Fibroblast of skin of back (primary cell): ENCODE measurements around the gene ARID1A.
A peak's percentile ranks its signal among the peaks of the same experiment; 100 is the strongest.
"Not testable (repeated sequence)": the region's sequence is repeated elsewhere in the genome, so short reads cannot be mapped to it uniquely, and the experiment has no call there.

Source experiments
- DNase-seq: peaks from one replicate; pipeline ENCODE4 v3.0.0-alpha.2; 2013

ARID1A gene

DNA sequence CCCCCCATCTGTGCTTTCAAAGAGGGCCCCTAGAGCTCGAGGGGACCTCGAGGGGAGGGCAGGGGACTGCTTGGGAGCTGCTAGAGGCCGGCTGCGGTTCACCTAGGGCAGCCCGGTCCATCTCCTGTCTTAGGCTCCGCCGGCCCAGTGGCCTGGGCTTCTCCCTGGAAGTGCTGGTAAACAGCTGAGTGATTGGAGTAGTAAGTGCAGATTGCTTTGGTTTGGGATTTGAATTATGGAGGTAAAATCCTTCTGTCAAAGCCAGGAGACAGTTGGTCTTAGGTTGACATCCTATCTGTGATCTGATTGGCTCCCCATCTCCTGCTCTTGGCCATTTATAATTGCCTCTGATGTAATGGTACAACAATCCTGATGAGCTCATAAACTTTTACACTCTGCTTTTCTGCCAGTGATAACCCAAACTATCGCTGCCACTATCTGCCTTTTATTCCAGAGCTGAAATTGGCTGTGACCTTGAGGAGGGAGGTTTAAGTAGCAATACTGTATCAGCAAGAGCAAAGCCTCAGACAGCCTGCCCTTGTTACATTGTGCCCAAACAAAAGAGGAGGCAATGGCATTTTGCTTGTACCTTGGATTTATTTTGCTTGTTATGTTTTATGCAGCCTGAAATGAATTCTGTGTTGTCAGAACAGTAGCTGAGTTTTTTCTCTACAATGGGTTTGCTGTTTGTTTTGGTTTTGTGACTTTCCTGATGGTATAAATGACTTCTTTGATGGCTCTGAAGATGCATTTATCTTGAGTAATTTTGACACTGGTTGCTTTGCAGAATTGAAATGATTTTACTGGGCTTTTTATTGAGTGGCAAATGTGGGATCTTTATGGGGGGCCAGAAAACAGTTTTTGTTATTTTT lies 2.4 kb downstream of the ARID1A start:
- DNase-seq: peak; percentile 97

DNA sequence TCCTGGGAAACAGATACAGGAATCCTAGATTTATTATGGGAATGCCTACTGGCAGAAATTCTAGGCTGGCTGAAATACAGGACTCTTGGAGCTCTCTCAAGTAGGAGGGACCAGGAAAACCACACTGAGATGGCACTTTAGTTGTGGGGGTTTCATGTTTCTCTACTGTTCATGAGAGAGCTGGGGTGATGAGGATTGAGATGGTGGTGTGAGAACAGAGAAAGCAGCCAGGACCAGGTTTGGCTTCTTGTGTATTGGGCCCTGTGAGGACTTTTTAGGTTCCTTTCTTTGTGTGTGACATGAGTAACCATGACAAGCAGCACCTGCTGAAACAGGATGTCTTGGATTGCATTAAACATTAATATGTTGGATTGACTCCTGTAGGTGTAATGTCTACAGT lies 4.9 kb downstream of the ARID1A start:
- peak; percentile 40 for DNase-seq

DNA sequence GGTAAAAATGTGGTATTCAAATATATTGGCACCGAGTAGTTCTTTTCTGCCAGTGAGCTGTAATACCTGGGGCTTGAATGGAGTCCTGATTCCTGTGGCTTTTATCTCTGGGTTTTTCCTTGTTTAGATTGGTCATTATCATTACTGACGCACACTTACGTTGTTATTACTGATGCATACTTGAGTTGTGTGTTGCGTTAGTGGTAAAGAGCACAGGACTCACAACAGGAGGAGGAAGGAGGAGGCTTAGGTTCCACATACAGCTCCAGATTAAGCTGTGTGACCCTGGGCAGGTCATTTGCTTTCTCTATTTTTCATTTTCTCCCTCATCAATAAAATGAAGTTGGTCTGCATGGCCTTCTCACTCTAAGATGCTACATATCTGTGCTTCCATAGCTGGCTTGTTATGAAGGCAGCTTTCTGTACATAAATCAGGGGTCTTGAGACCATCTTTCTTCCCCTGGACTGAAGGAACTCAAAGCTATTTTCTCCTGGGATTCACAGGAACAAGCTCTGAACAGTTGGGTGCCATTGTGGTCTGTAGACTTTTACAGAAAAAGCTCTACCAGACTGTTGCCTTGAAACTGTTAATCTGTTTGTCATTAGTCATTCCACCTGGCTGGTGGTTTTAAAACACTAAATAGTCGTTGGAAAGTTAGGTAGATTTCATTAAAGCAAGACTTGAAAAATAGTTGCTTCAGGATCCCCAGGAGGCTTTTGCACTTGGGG lies 5.6 kb downstream of the ARID1A start:
- DNase-seq: no peak

DNA sequence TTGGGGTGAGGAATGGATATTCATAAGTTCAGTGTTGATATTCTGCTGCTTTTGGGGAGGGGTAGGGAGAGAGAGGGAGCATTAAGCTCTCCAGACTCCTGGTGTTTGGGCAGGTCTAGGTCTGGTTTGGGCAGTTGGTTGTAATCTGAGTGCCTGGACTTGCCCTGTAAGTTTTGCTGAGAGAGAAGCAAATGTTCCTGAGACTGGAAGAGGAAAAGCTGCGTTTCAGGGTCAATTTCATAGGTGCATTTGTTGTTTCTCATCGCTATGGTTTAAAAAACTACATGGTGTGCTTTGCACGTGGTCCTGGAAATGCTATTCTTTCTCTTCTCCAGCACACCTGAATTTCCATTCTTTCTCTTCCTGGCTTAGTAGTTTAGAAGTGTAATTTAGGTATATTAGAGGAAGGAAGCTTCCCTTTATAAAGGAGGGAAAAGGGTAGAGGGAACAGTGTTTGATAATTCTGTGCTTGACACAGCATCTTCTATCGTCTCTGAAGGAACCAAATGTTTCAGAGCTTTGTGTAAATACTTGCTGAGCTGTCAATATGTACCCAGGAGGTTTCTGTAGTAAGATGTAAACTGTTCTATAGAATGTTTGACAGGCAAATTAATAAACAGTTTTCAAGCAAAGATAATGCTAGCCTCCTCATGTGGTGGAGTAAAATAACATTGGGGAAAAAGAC lies 6.3 kb downstream of the ARID1A start:
- DNase-seq: no peak

DNA sequence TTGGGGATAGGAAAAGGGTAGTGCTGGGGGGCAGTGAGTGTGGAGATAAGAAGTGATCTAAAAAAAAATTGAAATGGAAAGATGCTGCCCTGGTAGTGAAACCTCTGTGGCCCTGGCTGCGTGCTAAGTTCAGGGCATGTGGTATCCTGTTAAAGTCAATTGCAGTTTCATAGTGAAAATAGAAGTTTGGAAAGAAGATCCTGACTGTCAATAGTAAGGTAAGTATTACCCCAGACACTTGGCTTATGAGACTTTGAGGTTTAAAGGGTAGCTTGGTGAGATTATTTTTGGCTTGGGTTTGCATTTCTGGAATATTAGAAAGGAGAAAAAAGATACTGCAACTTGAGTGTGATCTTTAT lies 6.8 kb downstream of the ARID1A start:
- DNase-seq: no peak

DNA sequence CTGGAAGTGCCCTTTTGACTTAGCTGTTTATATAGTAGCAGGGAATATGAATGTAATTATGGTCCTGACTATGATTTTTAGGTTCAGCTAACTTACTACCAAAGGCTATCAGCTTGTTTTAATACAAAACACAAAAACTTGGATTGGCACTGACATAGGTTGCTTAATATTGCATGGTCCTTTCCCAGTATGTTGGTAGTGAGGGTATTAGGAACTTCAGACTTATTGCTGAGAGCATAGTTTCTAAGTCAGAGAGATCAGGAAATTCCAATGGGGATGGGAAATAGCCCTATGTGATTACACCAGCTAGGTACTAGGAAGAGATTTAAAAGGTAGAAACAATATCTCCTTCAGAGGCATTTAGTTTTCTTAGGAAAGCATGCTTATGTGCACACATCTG lies 7.7 kb downstream of the ARID1A start:
- no peak for DNase-seq

DNA sequence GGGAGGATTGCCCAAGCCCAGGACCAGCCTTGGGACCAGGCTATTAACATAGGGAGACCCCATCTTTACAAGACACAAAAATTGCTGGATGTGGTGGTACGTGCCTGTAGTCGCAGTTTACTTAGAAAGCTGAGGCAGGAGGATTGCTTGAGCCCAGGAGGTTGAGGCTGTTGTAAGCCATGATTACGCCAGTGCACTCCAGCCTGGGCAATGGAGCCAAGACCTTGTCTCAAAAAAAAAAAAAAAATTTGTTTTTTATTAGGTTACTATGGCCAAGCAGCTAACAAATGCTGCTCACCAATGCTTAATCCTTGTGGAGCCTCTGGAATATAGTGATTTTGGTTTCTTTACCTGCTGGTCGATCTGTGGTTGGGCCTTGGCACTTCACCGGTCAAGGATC lies 8.8 kb downstream of the ARID1A start:
- DNase-seq: no peak

DNA sequence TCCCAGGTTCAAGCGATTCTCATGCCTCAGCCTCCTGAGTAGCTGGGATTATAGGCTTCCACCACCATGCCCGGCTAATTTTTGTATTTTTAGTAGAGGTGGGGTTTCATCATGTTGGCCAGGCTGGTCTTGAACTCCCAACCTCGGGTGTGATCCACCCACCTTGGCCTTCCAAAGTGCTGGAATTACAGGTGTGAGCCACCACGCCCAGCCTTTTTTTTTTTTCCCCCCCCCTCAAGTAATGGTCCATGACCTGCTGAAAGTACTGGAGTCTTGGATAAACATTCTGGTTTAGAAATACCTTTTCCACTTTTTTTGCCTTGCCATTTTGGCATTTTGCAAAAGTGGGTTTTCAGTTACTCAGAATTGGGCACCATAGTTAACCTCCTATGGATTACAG lies 9.4 kb downstream of the ARID1A start:
- DNase-seq: not testable (repeated sequence)

DNA sequence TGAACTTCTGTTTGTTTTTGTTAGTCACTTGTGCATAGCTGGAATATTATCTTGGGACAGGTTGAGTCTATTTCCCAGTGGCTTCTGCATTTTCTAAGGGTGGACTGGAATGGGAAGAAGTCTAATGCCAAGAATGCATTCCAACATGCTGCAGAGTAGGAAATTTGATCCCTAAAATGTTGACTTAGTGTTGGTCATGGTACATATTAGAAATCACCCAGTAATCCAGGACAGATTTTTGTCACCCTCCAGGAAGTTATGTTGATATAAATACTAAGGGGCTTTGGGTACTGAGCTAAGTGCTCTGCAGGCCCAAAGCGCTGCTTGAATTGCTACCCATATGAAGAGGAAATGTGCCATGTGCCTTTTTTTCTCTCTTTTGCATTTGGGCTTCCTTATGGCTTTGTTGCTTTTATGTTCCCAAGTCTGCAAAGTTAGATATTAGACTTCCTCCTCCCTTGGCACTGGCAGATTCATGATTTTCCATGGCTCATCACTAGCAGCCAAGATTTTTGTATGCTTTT lies 10.0 kb downstream of the ARID1A start:
- peak; percentile 97 for DNase-seq

DNA sequence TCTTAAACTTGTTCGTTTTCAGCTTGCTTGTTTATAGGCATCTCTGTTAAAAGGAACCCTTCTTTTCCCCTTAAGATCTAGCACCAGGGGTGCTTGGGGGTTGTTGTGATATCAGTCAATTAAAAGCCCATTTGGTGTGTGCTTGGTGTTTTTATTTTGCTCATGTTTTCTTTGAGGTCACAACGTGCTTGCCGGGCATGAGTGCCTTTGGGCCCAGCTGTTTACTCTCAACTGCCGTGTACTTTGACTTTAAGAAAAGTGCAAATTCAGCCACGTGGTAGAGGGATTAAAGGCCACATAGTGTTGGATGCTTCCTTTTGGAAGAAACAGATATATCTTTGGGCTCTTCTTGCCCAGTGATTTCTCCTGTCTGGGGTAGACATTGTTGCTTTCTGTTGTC lies 10.5 kb downstream of the ARID1A start:
- no peak for DNase-seq

DNA sequence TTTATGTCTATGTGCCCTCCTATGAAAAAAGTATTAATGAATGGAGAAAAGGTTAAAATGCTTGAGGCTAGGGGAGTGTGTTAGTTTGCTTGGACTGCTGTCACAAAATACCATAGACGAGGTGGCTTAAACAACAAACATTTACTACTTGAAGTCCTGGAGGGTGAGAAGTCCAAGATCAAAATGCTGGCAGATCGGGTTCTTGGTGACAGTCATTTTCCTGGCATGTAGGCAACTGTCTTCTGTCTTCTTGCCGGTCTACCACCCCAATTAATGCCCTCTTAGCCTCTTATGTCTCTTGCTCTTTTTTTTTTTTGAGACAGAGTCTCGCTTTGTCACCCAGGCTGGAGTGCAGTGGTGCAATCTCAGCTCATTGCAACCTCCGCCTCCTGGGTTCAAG lies 15.0 kb downstream of the ARID1A start:
- no peak for DNase-seq

DNA sequence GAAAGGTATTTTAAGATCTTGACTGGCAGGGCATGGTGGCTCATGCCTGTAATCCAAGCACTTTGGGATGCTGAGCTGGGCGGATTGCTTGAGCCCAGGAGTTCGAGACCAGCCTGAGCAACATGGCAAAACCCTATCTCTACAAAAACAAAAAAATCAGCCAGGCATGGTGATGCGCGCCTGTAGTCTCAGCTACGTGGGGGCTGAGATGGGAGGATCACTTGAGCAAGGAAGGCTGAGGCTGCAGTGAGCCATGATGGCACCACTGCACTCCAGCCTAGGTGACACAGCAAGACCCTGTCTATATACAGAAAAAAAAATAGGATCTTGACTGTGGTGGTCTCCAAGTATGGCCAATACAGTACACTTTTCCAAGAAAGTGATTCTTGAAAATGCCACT lies 16.0 kb downstream of the ARID1A start:
- no peak for DNase-seq

DNA sequence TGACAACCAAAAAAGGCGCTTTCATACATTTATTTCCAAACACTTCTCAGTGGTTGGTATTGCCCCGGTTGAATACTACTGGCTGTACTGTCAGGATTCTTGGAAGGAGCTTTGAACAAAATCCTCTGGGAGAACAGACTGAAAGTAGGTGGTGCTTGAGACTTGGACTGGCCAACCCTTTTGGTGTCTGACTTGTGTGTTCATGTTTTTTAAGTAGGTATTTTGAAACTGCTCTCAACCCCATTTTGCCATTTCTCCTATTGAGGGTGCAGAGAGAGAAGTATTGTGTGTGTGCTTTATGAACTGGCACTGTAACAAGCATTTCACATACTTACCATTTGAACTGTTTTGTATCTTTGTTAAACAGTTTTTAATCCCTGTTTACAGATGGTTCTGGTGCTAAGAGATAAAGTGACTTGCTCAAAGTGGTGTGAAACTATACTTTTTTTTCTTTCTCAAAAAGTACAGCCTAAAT lies 21.2 kb downstream of the ARID1A start:
- DNase-seq: peak; percentile 39

DNA sequence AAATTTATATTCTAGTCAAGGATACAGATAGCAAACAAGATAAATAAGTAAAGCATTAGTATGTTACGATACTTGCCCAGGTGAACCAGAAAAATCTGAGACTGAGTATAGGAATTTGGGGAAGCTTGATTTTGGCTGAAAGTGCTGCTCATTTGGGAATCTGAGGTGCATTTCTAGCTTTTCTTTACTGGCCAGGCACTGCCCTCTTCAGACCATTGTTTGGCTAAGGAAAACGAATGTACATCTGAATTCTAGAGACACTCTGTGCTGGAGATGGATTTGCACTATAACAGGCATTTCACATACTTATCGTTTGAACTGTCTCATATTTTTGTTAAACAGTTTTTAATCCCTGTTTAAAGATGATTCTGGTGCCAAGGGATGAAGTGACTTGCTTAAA lies 23.4 kb downstream of the ARID1A start:
- DNase-seq: no peak

DNA sequence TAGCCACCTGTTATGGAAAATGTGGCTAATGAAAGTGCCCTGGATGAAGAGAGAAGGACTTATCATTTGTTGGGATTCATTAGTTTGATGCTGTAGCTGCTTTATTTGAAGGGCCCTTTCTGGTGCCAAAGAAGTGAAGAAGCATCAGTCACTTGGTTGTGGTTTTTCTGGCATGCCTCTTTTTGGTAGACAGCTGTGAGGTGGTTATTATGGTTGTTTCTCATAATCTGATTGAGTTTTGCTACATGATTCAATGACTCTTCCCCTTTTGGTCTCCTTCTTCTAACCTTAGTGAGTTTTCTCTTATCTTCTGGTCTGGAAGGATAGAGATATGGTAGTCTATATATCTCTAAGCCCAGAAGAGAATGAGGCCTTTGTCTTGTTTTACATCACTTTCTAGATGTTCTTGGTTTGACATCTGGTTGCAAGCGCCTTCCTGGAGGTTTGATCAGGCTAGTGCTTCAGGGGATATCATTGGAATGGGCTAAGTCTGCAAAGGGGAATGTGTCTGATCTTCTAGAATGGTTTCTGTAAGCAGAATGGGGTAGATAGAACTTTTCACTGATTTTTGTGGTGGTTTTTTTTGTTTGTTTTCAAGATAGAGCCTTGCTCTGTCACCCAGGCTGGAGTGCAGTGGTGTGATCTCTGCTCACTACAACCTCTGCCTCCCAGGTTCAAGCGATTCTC lies 26.0 kb downstream of the ARID1A start:
- no peak for DNase-seq

DNA sequence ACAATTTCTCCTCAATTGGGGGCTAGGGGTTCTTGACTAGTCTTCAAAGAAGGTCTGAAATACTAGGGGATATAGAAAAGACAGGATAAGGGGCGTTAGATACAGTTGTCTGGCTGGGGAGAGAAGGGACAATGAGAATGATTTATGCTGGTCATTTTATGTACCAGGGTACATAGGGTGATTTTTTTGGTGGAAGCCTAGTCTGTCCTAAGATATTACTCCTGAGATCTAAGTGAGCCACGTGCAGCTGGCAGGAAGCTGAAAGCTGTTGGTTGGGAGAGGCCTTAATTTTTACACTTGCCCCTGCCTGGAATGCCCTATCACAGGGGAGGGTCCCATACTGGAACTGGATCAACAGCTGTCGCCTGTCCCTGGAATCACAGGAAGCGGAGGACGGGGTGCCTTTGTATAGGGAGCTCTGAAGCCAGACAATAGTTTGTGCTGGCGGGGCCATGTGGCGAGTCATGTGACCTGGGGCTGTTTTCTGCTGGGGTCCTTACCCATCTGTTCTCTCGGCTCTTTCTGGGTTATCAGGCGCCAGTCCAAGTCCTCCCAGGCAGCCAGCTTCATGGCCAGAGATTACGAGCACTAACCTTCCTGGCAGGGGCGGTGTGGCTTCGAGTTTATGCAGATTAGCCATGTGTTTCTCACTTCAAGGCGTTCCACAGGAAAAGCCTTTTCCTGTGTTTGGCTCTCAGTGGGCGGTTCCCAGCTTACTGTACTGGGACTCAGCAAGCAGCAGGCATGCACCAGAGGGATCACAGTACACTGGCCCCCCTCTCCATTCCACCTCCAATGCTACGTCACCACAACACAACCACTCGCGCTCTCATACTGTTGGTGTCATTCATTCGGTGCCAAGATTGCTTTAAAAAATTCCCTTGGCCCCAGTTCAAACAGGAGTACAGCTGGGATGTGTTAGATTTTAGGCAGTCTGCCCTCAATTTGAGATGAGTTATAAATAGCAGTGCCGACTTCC lies 27.5 kb downstream of the ARID1A start:
- peak; percentile 96 for DNase-seq

DNA sequence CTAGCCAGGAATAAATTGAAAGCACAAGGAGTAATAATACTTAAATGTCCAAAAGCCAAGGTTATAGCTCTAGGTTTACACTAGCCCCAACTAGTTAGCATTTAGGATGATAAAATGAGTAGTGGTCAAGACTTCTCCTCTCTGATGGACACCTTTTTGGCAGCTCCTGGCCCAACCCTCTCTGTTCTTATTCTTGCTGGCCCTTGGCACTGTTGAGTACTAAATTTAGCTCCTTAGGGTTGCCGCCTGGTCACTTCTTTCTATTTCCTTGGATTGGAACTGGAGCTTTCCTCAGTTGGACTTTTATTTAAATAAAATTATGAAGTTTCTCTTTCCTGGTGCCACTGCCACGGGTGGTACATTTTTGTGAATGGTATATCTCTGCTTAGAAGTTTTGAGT lies 28.3 kb downstream of the ARID1A start:
- no peak for DNase-seq

DNA sequence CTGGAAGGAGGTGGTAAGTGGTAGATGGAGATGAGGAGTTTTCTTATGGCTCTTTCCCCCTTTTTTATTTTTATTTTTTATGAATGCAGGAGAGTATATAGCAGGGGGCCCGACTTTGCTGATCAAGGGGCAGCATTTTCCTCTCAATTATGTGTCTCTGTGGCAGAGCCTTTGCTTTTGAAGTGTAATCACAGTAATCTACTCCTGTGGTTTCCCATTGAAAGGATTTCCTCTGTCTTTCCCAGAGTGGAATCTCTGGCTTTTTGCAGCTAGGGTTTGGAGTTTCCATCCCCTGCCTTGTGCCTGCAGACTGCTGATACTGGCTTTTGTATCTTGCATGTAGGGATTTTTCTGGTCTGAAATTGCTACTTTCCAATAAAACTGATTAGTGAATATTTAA lies 29.1 kb downstream of the ARID1A start:
- DNase-seq: no peak

DNA sequence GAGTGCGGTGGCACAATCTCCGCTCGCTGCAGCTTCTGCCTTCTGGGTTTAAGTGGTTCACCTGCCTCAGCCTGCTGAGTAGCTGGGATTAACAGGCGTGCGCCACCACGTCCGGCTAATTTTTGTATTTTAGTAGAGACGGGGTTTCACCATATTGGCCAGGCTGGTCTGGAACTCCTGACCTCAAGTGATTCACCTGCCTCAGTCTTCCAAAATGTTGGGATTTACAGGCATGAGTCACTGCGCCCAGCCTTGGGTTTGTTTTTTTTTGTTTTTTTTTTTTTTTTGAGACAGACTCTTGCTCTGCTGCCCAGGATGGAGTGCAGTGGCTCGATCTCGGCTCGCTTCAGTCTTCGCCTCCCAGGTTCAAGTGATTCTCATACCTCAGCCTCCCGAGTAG lies 30.1 kb downstream of the ARID1A start:
- peak; percentile 43 for DNase-seq

DNA sequence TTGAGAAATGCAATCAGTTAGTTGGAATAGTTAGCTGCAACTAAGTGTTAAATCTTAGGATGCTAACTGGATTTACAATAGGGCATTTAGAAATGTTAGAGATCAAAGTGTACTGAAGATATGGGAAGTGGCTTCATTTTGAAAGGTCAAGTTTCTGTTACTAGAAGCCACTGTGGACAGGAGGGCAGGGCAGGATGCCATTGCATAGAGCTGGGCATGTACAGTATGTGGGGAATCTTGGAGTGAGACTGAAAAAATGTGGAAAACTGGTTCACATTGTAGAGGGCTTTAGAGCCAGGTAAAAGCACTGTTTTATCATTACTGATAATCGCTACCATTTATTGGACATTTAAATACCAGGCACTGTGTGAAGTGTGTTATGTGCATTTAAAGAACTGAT lies 31.0 kb downstream of the ARID1A start:
- no peak for DNase-seq

DNA sequence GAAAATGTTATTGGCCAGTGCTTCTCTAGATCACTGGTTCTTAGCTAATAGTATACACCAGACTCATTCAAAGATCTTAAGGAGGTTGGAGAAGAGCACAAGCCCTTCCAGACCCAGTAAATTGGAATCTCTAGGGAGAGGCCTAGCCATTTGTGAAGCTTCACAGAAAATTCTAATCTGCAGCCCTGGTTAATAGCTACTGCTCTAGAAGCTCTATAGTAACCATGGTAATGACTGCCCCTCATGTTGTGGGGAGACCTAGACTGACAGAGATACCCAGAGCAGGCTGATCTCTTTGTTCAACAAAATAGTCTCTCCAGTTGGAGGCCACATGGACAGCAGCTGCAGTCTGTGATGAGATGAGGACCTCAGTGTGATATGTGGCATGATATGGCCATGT lies 31.7 kb downstream of the ARID1A start:
- no peak for DNase-seq
